GM23248 (cell line): ENCODE measurements around the gene JAK2.

ENCODE experiments used
- EZH2 ChIP-seq: fragments of 200-600 bp; sonication (generic); IDR thresholded peaks from 2 replicates; pipeline ENCODE4 v1.6.1; 2018; ENCODE audit warnings: antibody characterized with exemption, mild to moderate bottlenecking; ENCODE audit not compliant: insufficient read depth, poor library complexity, severe bottlenecking
- EZH2phosphoT487 ChIP-seq: fragments of 200-600 bp; sonication (generic); IDR thresholded peaks from 2 replicates; pipeline ENCODE4 v1.6.1; 2018; ENCODE audit warnings: antibody characterized with exemption, moderate library complexity, mild to moderate bottlenecking, low read depth; ENCODE audit not compliant: insufficient read depth

GRCh38 chr9:4939118-4939561, 45.9 kb upstream of the JAK2 start:
- TF ChIP-seq EZH2phosphoT487 (no peak), EZH2 (no peak)
